H1 (cell line): Measurements from ENCODE around the gene FSD1. TPM values are rescaled to one million over a fixed set of nuclear protein-coding genes. Genes with fewer than 3 reads are reported as not detected.

Experiments used
- ASH2L ChIP-seq: fragments of 200-600, 300-600 bp; sonication (generic); IDR thresholded peaks from one replicate; pipeline ENCODE4 v1.7.1; 2017; ENCODE audit warnings: low read length
- BACH1 ChIP-seq: IDR thresholded peaks from 2 replicates; pipeline ENCODE4 v1.6.1; 2012; ENCODE audit warnings: low read length, improper control_type of control experiment
- BRCA1 ChIP-seq: IDR thresholded peaks from 2 replicates; pipeline ENCODE4 v1.6.1; 2012; ENCODE audit warnings: low read depth, low read length, improper control_type of control experiment
- CREB1 ChIP-seq: IDR thresholded peaks from 2 replicates; pipeline ENCODE4 v1.6.1; 2012; ENCODE audit warnings: inconsistent platforms
- EGR1 ChIP-seq: IDR thresholded peaks from 2 replicates; pipeline ENCODE4 v1.6.1; 2011; ENCODE audit warnings: low read depth, low read length, borderline replicate concordance
- KDM4A ChIP-seq: IDR thresholded peaks from one replicate; pipeline ENCODE4 v1.7.1; 2012; ENCODE audit warnings: low read depth, mild to moderate bottlenecking, moderate library complexity, low read length, inconsistent platforms; ENCODE audit not compliant: severe bottlenecking
- MAX ChIP-seq: IDR thresholded peaks from 2 replicates; pipeline ENCODE4 v1.6.1; 2012; ENCODE audit warnings: inconsistent platforms
- PHF8 ChIP-seq: fragments of 200-600 bp; sonication (generic); conservative IDR thresholded peaks from 2 replicates; pipeline ENCODE4 v1.7.1; 2012; ENCODE audit warnings: low read depth, mild to moderate bottlenecking, inconsistent platforms, low read length, moderate library complexity
- POLR2A ChIP-seq, 2 experiments: IDR thresholded peaks; 1 replicate in 1 of 2; 2 replicates in 1 of 2; pipeline ENCODE4 v1.6.1; 2011; ENCODE audit warnings: low read depth in 2 of 2, low read length in 2 of 2, mild to moderate bottlenecking in 2 of 2; ENCODE audit errors: control extremely low read depth in 1 of 2
- POLR2AphosphoS5 ChIP-seq: IDR thresholded peaks from 2 replicates; pipeline ENCODE4 v1.6.1; 2011; ENCODE audit warnings: low read depth, low read length
- SP1 ChIP-seq: IDR thresholded peaks from 2 replicates; pipeline ENCODE4 v1.6.1; 2011; ENCODE audit warnings: low read depth, low read length
- SP4 ChIP-seq: IDR thresholded peaks from 2 replicates; pipeline ENCODE4 v1.6.1; 2012; ENCODE audit warnings: low read length, inconsistent platforms
- TAF1 ChIP-seq: IDR thresholded peaks from 2 replicates; pipeline ENCODE4 v1.6.1; 2011; ENCODE audit warnings: mild to moderate bottlenecking, low read depth, low read length
- TAF7 ChIP-seq: optimal IDR thresholded peaks from 2 replicates; pipeline ENCODE3; 2011; ENCODE audit warnings: low read depth, mild to moderate bottlenecking, inconsistent platforms, low read length, moderate library complexity, borderline replicate concordance
- TEAD4 ChIP-seq: IDR thresholded peaks from 2 replicates; pipeline ENCODE4 v1.6.1; 2012; ENCODE audit warnings: low read depth, low read length, inconsistent platforms, mixed read lengths
- YY1 ChIP-seq: IDR thresholded peaks from 2 replicates; pipeline ENCODE4 v1.6.1; 2011; ENCODE audit warnings: low read depth, mild to moderate bottlenecking, low read length
- polyA plus RNA-seq, 7 experiments: library from polyadenylated mRNA; depleted of rRNA in 3 of 7; stranded (reverse) in 5 of 7; unstranded in 2 of 7; fragments of >200 nt in 5 of 7; fragments of 200-250 nt in 2 of 7; gene quantifications; 1 replicate in 5 of 7; 2 replicates in 1 of 7; 4 replicates in 1 of 7; pipeline versions ENCODE4 v1.2.1 to v1.2.3, GENCODE V29; 2011 to 2013; ENCODE audit warnings: missing spikeins in 2 of 7, mixed read lengths in 2 of 7
- total RNA-seq: library from RNA; stranded (reverse); fragmentation: NEBNext Ultra II Directional; extraction: Animal tissue kit (Norgen Biotek cat#: 25700); gene quantifications from 2 replicates; pipeline ENCODE4 v1.2.1, GENCODE V29; 2021

Gene FSD1
- total and polyA plus RNA-seq, 2 of the 8 experiments (the other 6 are each of a cell fraction or from before 2014, with no cell fraction given) = 58.8 to 181 TPM

GRCh38 chr19:4327252-4327876 is 23.0 kb downstream of the FSD1 start (continued):
- TF ChIP-seq SP1 (peak; percentile 67; the same call in 1 of the 2 replicates), KDM4A (peak; percentile 58), ASH2L (peak; percentile 56), TEAD4 (no peak), POLR2A (IDR thresholded peaks at IDR 0.05; ENCODE audit: control extremely low read depth in 1 of 2, low read depth in 2 of 2, low read length in 2 of 2) (peak; percentile 56 to 85), TAF1 (peak; percentile 61), BACH1 (no peak), SP4 (peak; percentile 78; the same call in 1 of the 2 replicates), PHF8 (0 out of 2 replicates have a peak, but pooled peaks have one; percentile 33), POLR2AphosphoS5 (peak; percentile 74), TAF7 (peak; percentile 12), CREB1 (peak; percentile 9; the same call in 1 of the 2 replicates), MAX (peak; percentile 96), YY1 (no peak), EGR1 (peak; percentile 36; the same call in 1 of the 2 replicates), BRCA1 (no peak)
